Mucosa of descending colon (tissue), 3 donors: ENCODE measurements around the gene PARVB. TPM values are rescaled to one million over a fixed set of nuclear protein-coding genes. Genes with fewer than 3 reads are reported as not detected.
"Not testable (repeated sequence)": the region's sequence is repeated elsewhere in the genome, so short reads cannot be mapped to it uniquely, and the experiment has no call there.

ENCODE experiments used
- ATAC-seq: fragments of 200-7000 bp; cut with Tn5 transposase; one replicate; pipeline ENCODE4 v1.9.1; 2020; ENCODE audit warnings: mild to moderate bottlenecking, moderate library complexity
- DNase-seq, 3 donors: peaks; one replicate each; pipeline ENCODE4 v3.0.0-alpha.2; 2020
- H3K36me3 ChIP-seq: fragments of 200-600 bp; one replicate; pipeline ENCODE4 v1.8.0; 2021; ENCODE audit warnings: low read depth, mild to moderate bottlenecking
- H3K4me1 ChIP-seq: fragments of 200-600 bp; one replicate; pipeline ENCODE4 v1.8.0; 2021; ENCODE audit warnings: low read depth, mild to moderate bottlenecking
- H3K4me3 ChIP-seq: fragments of 200-600 bp; one replicate; pipeline ENCODE4 v1.8.0; 2021; ENCODE audit warnings: mild to moderate bottlenecking
- H3K9me3 ChIP-seq: fragments of 200-600 bp; one replicate; pipeline ENCODE4 v1.8.0; 2021; ENCODE audit warnings: mild to moderate bottlenecking
- intact Hi-C, 2 donors: fragments of 100-400 bp; cut with DNase I in 1 of 2; cut with micrococcal nuclease in 1 of 2; formaldehyde crosslinking; loops; one replicate each; pipeline versions ENCODE4 v1.11.0 to v1.11.1; 2022; cut with DNase I, micrococcal nuclease
- total RNA-seq, 3 donors: library from RNA; stranded (reverse); fragmentation: NEBNext Ultra II Directional in 2 of 3; extraction: Animal tissue kit (Norgen Biotek cat#: 25700) in 2 of 3; gene quantifications; one replicate each; pipeline versions ENCODE4 v1.2.1 to v1.2.4, GENCODE V29; 2021 to 2023
- TF ChIP-seq, protein P1 (sequence below): fragments of 200-600 bp; IDR thresholded peaks from one replicate; pipeline ENCODE4 v1.8.0; 2022; ENCODE audit warnings: antibody characterized with exemption, mild to moderate bottlenecking
- donor health status: DM: no; HTN: no; CAD: no; lungs with moderate emphysema.
- donor health status: DM: no; HTN: no; CAD: no.
- donor health status: DM: no; HTN: yes; CAD: no.

Gene PARVB
- total RNA-seq, 3 donors from 2014 or later: 5.2 to 35.7 (median 14.9) TPM

DNA sequence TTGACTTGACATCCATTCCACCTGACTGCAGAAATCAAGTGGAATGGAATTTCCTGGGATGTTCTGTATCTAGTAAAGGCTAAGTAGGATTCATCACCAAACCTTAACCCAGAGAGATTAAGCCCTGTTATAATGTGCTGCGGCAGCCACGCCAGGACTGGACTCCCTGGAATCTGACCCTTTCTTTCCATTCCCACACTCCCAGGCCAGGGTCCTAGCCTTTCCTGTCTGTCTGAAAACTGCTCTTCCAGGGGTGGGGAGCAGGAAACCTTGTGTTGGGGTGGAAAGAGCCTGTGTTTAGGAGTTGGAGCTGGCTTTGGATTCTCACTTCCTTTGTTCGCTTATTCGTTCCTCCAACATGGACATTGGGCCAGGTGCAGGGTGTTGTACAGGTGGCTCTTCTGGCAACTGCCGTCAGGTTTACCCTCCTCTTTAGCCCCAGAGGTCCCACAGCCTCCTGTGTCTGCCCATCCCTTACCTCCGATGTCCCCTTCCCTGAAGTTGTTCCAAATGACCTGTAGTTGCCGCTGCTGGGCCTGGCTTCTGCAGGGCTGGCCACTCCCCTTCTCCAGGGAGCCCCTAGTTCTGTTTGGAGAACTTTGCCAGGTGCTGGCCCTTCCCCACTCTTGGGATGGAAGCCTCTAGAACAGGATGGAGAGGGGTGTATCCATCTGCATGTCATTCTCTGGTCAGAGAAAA lies 20.5 kb upstream of the PARVB start:
- no peak overlapping the region for H3K4me3 ChIP-seq
- DNase-seq (no peak), ATAC-seq (no peak)
- H3K4me1 ChIP-seq: no peaks in the 10 kb centered on the region
- H3K9me3 ChIP-seq: no peaks in the 10 kb centered on the region
- intact Hi-C loops: no loop called here
- TF ChIP-seq, protein P1, sequence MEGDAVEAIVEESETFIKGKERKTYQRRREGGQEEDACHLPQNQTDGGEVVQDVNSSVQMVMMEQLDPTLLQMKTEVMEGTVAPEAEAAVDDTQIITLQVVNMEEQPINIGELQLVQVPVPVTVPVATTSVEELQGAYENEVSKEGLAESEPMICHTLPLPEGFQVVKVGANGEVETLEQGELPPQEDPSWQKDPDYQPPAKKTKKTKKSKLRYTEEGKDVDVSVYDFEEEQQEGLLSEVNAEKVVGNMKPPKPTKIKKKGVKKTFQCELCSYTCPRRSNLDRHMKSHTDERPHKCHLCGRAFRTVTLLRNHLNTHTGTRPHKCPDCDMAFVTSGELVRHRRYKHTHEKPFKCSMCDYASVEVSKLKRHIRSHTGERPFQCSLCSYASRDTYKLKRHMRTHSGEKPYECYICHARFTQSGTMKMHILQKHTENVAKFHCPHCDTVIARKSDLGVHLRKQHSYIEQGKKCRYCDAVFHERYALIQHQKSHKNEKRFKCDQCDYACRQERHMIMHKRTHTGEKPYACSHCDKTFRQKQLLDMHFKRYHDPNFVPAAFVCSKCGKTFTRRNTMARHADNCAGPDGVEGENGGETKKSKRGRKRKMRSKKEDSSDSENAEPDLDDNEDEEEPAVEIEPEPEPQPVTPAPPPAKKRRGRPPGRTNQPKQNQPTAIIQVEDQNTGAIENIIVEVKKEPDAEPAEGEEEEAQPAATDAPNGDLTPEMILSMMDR: no peak
- no peaks in the 10 kb centered on the region for H3K36me3 ChIP-seq

DNA sequence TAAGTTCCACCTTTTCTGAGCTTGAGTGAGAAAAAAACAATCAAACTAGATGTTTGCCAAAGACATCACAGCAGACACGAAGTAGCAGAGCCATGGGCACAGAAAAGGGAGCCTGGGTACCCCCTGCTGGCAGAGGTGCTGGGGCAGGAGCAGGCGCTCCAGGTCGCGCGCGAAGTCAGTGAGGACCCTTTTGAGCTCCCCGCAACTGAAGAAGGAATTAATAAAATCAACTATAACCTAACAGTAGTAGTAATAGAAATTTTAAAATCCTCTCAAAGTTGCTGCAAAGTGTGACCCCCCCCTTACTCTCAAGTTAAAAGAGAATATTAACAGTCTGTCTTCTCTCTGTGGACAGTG lies 20.0 kb upstream of the PARVB start:
- H3K9me3 ChIP-seq: no peaks in the 10 kb centered on the region
- DNase-seq: no peak
- H3K4me3 ChIP-seq: no peak overlapping the region
- H3K36me3 ChIP-seq: no peaks in the 10 kb centered on the region
- no peaks in the 10 kb centered on the region for H3K4me1 ChIP-seq
- intact Hi-C loops: no loop called here
- TF ChIP-seq, protein P1: no peak
- no peak for ATAC-seq

DNA sequence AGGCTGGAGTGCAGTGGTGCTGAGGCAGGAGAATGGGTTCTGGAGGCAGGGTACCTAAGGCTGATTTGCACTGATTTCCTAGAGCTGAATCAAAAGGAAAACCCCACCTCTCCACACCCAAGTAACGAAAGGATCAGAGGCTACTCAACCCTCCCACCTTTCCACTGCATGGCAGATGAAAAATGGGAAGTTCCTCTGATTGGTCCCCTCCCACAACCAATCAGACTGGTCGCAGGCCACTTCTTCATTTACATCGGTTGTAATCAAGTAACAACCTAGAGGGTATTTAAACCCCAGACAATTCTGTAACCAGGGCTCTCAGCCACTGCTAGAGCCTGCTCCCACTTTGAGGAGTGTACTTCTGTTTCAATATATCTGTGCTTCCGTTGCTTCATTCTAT lies 18.6 kb upstream of the PARVB start:
- DNase-seq (no peak), ATAC-seq (no peak)
- intact Hi-C loops: no loop called here
- Histone ChIP-seq H3K36me3 (no peaks in the 10 kb centered on the region), H3K4me3 (no peak overlapping the region), H3K4me1 (no peaks in the 10 kb centered on the region), H3K9me3 (no peaks in the 10 kb centered on the region)
- TF ChIP-seq, protein P1: no peak

DNA sequence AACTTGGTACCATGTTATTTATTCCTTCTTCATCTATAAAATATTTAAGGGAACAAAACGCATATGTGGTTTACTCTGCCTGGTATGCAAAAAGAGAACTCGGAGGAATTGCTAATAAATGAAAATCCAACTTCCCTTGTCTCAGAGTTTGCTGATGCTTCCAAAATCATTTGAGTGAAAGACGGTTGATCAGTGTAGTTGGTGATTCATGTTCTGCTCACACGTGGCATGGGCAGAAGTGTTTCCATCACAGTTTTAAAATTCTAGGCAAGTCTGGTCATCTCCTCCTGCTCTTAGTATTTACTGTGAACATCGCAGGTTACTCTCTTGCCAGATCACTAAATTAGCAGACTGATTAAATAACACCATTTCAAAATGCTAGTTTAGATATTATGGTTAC lies 11.9 kb upstream of the PARVB start:
- Histone ChIP-seq H3K9me3 (no peaks in the 10 kb centered on the region), H3K36me3 (no peaks in the 10 kb centered on the region), H3K4me1 (no peaks in the 10 kb centered on the region), H3K4me3 (no peak overlapping the region)
- ATAC-seq: no peak
- TF ChIP-seq, protein P1: no peak
- intact Hi-C loops: no loop called here
- no peak for DNase-seq

DNA sequence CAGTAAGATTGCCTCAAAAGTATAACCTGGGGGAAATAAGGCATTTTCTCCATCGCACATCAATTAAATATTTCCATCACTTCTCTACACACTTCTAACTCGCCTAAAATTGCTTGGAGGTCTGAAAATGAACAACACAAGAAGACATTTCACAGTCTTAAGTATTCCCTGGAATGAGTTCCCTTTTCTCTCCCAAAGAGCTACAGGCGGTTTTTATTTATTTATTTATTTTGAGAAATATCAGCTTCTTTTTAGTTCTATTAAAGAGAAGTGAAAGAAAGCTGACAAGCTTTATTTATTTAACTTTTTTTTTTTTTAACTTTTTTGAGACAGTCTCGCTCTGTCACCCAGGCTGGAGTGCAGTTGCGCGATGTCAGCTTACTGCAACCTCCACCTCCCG lies 11.5 kb upstream of the PARVB start:
- ATAC-seq (no peak), DNase-seq (no peak)
- H3K4me1 ChIP-seq: no peaks in the 10 kb centered on the region
- no peaks in the 10 kb centered on the region for H3K9me3 ChIP-seq
- TF ChIP-seq, protein P1: no peak
- intact Hi-C loops: no loop called here
- no peaks in the 10 kb centered on the region for H3K36me3 ChIP-seq
- no peak overlapping the region for H3K4me3 ChIP-seq

DNA sequence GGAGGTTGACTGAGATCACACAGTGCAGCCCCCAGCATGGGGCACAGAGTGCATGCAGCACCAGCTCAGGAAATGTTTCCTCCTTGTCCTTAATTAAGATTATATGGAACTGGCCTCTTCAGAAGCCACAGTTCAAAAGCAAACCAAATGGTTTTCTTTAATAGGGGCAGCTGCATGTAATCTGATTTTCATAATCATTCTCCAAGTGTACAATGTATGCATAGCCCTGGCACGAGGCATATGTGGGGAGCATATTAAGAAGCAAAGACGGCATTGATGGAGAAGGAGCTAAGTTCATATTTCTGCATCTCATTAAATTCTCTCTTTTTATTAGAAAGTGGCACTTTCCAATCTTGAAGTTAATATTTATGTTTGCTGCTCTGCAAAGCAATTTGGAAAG lies 9.9 kb upstream of the PARVB start:
- TF ChIP-seq, protein P1: no peak
- Histone ChIP-seq H3K36me3 (no peaks in the 10 kb centered on the region), H3K9me3 (no peaks in the 10 kb centered on the region), H3K4me1 (no peaks in the 10 kb centered on the region), H3K4me3 (no peak overlapping the region)
- DNase-seq (no peak), ATAC-seq (no peak)
- intact Hi-C loops: no loop called here

DNA sequence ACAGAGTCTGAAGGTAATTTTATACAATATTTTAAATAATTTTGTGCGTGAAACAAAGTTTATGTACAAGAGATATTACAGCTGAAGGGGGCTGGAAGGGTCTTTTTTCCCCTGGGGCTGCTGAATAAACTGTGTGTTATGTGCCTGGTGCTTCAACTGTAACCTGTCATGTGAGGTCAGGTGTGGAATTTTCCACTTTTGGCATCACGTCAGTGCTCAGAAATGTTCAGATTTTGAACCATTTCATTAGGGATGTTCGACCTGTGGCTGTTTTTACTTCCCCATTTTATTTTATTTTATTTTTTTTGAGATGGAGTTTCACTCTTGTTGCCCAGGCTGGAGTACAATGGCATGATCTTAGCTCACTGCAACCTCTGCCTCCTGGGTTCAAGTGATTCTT lies 7.5 kb upstream of the PARVB start:
- ATAC-seq, intact Hi-C loops, H3K4me1 ChIP-seq, DNase-seq, H3K9me3 ChIP-seq, H3K36me3 ChIP-seq, H3K4me3 ChIP-seq: not testable (repeated sequence)
